ENCODE results near the gene HTR2B.
"Not testable (repeated sequence)": the region's sequence is repeated elsewhere in the genome, so short reads cannot be mapped to it uniquely, and the experiment has no call there.

Gene HTR2B

DNA sequence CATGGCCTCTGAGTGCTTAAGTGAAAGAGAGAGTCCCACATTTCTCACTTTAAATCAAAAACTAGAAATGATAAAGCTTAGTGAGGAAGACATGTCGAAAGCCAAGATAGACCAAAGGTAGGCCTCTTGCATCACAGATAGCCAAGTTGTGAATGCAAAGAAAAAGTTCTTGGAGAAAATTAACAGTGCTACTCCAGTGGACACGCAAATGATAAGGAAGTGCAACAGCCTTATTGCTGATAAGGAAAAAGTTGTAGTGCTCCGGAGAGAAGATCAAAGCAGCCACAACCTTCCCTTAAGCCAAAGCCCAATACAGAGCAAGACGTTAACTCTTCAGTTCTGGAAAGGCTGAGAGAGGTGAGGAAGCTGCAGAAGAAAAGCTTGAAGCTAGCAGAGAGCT is 36.1 kb downstream of the HTR2B start:
- DNase-seq, result no peak

DNA sequence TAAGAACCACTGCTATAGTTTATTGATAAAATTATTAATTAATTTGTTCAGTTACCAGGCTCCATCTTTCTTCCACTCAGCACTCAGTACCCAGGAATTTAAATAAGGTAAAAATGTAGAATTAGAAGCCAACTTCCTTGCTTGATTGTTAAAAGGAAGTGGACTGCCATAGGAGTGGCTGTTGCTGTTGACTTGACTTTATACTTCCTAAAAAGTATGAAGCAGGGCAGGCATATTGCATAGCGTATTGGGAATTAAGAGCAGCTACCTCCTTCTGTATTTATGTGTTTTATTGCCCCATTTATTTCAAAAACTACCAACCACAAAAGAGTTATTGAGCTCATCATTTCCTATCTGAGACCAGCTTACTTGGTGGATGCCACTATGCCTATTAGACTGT is 40.3 kb downstream of the HTR2B start:
- no peak for DNase-seq

DNA sequence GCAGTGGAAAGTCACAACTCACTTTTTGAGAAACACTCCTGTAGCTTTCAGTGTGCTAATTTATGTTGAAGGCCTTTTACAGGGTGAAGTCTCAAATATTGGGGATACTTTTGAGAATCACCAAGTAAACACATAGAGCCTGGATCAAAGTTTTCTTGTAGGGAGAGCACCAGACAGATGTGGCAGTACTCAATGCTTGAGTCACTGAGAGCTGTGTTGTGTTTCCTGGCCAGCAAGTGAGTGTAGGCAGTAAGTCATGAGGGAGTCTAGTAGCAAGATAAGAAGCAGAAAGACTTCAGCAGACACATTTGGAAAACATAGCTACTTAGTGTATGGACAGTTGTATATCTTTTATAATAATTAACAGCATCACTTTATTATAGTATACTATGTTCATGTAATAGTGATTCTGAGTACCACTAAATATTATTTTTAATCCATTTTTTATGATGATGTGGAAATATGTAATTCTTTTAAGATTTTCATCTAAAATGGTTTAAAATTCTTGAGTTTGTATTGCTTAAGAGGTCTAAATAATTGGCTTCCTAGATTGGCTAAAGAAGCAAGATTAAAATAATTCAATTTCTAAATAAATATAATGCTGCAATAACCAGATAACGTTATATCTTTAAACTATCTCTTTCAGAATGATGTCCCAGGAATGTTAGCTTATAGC is 55.3 kb downstream of the HTR2B start:
- DNase-seq, result no peak

GRCh38 chr2:231068525-231069222 is 56.2 kb downstream of the HTR2B start:
- no peak for DNase-seq

DNA sequence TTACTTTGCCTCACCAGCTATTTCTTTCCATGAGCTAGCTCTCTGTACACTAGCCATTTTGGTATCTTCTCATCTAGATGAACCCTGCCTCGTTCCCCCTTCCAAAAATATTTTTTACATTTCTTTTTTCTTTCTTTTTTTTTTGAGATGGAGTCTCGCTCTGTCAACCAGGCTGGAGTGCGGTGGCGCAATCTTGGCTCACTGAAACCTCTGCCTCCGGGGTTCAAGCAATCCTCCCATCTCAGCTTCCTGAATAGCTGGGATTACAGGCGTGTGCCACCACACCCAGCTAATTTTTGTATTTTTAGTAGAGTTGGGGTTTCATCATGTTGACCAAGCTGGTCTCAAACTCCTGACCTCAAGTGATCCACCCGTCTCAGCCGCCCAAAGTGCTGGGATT is 57.3 kb downstream of the HTR2B start:
- DNase-seq, result not testable (repeated sequence)

- DNase-seq, result no peak
These were observed 58.9 kb downstream of the HTR2B start for GRCh38 chr2:231065966-231066365.

- DNase-seq, result no peak
These were observed 61.5 kb downstream of the HTR2B start for GRCh38 chr2:231063347-231063746.

- no peak for DNase-seq
These were observed 62.1 kb downstream of the HTR2B start for GRCh38 chr2:231062776-231063175.

DNA sequence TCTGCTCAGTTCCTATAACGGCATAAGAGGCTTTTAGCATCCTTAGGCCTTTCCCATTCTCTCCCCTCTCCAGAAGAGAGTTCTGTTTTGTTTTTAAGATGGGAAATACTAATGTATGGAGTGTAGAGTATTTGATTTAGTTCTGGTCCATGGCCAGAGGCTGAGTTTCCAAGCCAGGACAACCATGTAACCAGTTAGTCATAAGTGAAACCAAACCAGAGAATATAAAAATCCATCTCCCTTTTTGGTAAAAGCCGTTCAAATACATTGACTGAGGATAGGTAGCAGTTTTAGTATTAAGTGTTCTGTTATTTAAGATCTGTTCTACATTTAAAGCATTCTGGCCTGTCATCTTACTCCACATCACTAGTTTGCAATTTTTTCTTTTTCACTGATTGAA is 65.1 kb downstream of the HTR2B start:
- no peak for DNase-seq

- DNase-seq, result no peak
These were observed 65.9 kb downstream of the HTR2B start for GRCh38 chr2:231058761-231059550.
